ENCODE measurements around the gene MMADHC. TPM values are rescaled to one million over a fixed set of nuclear protein-coding genes. Genes with fewer than 3 reads are reported as not detected.

MMADHC gene
- 155 and 195 TPM in 2 replicates for total RNA-seq

- DNase-seq (ENCODE audit: low read depth) (peak; percentile 90), FAIRE-seq (no peak)
- Histone ChIP-seq H3K27me3 (ENCODE audit: control insufficient read depth, insufficient read depth, low read length) (no peaks in the 10 kb centered on the region), H3K36me3 (ENCODE audit: control insufficient read depth, insufficient read depth, low read length) (no peaks in the 10 kb centered on the region), H3K4me3 (ENCODE audit: low read depth, low read length) (peak within 1 kb of the TSS; percentile 81)
- TF ChIP-seq CTCF (IDR thresholded peaks at IDR 0.05; ENCODE audit: insufficient read depth, low read length, severe bottlenecking), result no peak
These were observed at the start of gene MMADHC for GRCh38 chr2:149587220-149587949. Gene MMADHC (minus strand): TSS chr2:149587775. CDS start chr2:149587097, 678 bp downstream.

DNA sequence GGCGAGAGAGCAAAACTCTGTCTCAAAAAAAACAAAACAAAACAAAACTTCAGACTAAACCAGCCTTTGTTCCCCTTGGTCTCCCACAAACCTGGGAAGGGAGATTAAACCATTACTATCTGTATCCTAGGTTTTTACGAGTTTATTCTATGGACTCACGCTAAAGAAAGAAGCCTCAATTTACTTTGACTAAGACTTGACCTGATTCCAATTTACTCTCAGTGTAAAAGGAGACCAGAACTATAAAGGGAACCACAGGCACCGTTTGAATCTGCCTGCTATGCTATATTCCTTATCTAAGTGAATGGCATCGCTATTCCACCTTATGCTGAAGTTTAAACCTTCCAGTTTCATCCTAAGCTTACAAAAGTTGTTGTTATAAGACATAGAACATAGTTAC lies 46.5 kb upstream of the MMADHC start:
- TF ChIP-seq CTCF (IDR thresholded peaks at IDR 0.05; ENCODE audit: insufficient read depth, low read length, severe bottlenecking), result no peak
- H3K4me3 ChIP-seq (ENCODE audit: low read depth, low read length), result no peak overlapping the region
- no peaks in the 10 kb centered on the region for H3K27me3 ChIP-seq (ENCODE audit: control insufficient read depth, insufficient read depth, low read length)
- DNase-seq (ENCODE audit: low read depth), result no peak
- no peaks in the 10 kb centered on the region for H3K36me3 ChIP-seq (ENCODE audit: control insufficient read depth, insufficient read depth, low read length)
- FAIRE-seq, result no peak

DNA sequence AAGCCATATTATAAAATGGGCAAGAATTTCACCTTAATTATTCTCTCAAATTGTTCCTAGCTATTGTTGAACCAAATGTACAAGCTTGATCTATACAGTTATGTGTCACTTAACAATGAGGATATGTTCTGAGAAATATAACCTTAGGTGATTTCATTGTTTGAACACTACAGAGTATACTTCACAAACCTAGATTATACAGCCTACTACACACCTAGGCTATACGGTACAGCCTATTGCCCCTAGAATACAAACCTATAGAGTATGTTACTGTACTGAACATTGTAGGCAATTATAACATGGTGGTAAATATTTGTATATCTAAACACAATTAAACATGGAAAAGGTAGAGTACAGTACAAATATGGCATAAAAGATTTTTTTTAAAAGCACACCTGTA lies 42.9 kb upstream of the MMADHC start:
- DNase-seq (ENCODE audit: low read depth) (no peak), FAIRE-seq (no peak)
- Histone ChIP-seq H3K36me3 (ENCODE audit: control insufficient read depth, insufficient read depth, low read length) (no peaks in the 10 kb centered on the region), H3K27me3 (ENCODE audit: control insufficient read depth, insufficient read depth, low read length) (no peaks in the 10 kb centered on the region), H3K4me3 (ENCODE audit: low read depth, low read length) (no peak overlapping the region)
- TF ChIP-seq CTCF (IDR thresholded peaks at IDR 0.05; ENCODE audit: insufficient read depth, low read length, severe bottlenecking), result no peak

DNA sequence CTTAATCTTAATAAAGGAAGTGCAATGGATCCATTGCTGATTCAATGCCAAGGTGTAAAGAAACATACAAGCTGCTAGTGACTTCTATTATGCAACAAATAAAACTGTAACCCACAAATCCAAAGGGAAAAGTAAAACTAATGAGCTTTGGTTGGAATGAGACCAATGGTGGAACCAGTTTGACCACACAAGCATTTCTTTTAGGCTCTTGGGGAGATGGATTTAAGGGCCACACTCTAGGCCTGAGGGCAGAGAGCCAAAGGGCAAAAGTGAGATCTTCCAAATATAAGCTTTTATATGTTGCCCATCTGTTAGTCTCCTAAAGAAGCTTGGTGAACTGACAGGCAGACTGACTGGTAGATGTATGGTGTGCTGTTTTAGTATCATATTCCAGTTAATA lies 41.5 kb upstream of the MMADHC start:
- no peak overlapping the region for H3K4me3 ChIP-seq (ENCODE audit: low read depth, low read length)
- no peaks in the 10 kb centered on the region for H3K27me3 ChIP-seq (ENCODE audit: control insufficient read depth, insufficient read depth, low read length)
- FAIRE-seq (no peak), DNase-seq (ENCODE audit: low read depth) (no peak)
- no peaks in the 10 kb centered on the region for H3K36me3 ChIP-seq (ENCODE audit: control insufficient read depth, insufficient read depth, low read length)
- no peak for TF ChIP-seq CTCF (IDR thresholded peaks at IDR 0.05; ENCODE audit: insufficient read depth, low read length, severe bottlenecking)

GRCh38 chr2:149627111-149627801 lies 39.7 kb upstream of the MMADHC start:
- no peak for FAIRE-seq
- H3K36me3 ChIP-seq (ENCODE audit: control insufficient read depth, insufficient read depth, low read length), result no peaks in the 10 kb centered on the region
- no peaks in the 10 kb centered on the region for H3K27me3 ChIP-seq (ENCODE audit: control insufficient read depth, insufficient read depth, low read length)
- DNase-seq (ENCODE audit: low read depth), result no peak
- H3K4me3 ChIP-seq (ENCODE audit: low read depth, low read length), result no peak overlapping the region
- TF ChIP-seq CTCF (IDR thresholded peaks at IDR 0.05; ENCODE audit: insufficient read depth, low read length, severe bottlenecking), result no peak
